IPS DF 19.7 (cell line): ENCODE results near the gene RAP1B.
A peak's percentile ranks its signal among the peaks of the same experiment; 100 is the strongest.

Source experiments
- DNase-seq: peaks from one replicate; pipeline ENCODE4 v3.0.0-alpha.2; 2013; ENCODE audit warnings: low read depth, low spot score

The RAP1B gene

DNA sequence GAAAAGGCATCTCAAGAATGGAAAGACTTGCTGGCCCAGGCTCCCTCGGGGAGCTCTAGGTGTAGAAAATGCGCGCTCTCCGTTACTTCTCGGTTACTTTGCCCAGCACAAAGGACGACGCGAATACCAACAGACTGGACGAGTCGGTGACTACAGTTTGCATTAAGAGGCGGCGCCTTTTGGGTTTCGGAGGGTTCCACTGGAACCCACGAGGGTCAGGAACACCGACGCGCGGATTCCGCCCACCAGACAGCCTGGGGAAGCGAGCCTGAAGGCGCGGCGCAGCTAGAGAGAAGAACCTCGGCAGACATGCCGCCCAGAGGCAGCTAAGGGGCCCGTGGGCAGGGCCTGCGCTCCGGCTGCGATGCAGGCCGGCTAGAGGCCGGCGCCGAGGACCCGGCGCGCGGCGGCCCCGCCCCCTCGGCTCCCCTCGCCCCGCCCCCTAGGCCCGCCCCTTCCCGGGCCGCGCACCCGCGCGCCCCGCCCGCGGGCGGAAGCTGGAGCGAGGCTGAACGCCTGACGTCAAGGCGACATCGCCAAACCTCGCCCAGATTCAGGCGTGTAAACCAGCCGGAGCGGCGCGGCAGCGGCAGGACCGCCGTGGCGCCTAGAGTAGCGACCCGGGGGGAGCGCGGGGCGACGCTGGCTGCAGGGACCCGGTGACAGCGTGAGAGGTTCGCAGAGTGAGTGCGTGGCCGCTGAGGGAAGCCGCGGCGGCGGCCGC lies at the start of gene RAP1B:
Gene RAP1B, plus strand, starts transcription at position 530 of the 724 bp plus-strand sequence. CDS start 37,826 bp downstream, outside the sequence.
- peak; percentile 47 for DNase-seq

GRCh38 chr12:68561830-68562229 lies 48.9 kb upstream of the RAP1B start:
- DNase-seq, result no peak

GRCh38 chr12:68564166-68564565 lies 46.5 kb upstream of the RAP1B start:
- no peak for DNase-seq

- DNase-seq, result no peak
Observed at GRCh38 chr12:68565391-68565903, 45.3 kb upstream of the RAP1B start.

DNA sequence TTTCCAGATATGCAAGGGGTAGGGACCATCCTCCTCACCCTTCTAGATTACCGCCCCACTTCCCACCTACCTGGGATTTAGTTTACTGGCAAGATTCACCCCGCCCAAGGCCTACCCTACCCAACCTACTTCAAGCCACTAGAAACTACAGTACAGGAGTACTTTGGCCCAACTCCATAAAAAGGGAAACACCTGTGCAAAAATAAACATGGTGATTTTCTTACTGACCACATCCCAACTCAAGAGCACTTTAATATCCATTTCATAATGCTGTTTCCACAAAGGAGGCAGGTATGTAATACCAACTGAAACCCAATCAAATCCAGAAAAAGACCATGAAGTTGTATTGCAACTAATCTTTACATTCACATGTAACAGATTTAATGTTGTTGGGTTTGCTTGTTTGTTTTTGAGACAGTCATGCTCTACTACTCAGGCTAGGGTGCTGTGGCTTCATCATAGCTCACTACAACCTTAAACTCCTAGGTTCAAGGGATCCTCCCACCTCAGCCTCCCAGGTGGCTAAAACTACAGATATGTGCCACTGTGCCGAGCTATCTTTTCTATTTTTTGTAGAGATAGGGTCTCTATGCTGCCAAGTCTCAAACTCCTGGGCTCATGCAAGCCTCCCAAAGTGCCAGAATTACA lies 41.7 kb upstream of the RAP1B start:
- DNase-seq, result no peak

DNA sequence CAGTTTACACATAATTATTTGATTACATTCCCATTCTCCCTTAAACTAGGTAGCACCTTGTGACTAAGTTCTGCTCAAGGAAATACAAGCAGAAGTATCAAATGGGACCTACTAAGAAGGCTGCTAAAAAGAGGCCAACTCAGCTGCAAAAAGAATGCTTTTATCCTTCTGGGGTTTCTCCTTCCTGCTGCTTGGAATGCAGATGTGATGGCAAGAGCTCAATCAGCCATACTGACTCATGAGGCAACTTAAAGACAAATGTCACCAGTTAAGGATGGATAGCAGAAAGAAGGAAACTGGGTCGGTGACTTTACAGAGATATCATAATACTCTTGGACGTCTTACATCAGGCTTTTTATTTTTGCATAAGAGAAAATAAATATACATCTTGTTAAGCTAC lies 38.0 kb upstream of the RAP1B start:
- DNase-seq, result no peak

DNA sequence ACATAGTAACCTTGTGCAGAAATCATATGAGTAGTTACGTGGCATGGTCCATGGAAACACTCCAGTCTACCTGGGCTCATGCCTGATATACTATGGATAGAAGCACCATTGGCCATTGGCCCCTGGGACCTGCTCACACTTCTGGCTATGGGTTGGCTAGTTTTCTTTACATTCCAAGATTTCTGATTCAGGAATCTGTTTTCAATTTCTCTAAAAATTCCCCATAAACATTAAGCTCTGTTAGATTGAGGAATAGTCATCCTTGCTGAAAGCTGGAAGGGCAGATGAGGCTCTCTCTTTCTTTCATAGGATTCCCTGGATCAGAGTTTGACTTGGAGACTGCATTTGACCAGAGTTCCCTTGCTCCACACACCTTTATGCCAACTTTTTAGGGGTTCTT lies 37.3 kb upstream of the RAP1B start:
- DNase-seq, result no peak

DNA sequence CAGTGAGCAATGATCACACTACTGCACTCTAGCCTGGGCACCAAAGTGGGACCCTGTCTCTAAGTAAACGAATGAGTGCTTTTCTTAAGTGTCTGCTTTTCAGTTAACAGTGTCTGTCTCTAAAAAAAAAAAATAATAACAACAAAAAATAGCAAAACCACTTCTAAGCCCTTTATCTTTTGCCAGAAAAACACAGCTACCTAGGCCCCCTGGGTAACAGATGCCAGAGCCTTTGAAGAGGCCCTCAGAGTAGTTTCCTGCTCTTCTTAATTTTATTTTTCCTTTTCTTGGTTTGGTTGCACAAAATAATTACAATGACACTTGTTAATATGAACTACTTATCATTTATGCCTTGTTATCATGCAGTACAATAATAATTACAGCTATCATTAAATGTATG lies 32.8 kb upstream of the RAP1B start:
- DNase-seq, result no peak

DNA sequence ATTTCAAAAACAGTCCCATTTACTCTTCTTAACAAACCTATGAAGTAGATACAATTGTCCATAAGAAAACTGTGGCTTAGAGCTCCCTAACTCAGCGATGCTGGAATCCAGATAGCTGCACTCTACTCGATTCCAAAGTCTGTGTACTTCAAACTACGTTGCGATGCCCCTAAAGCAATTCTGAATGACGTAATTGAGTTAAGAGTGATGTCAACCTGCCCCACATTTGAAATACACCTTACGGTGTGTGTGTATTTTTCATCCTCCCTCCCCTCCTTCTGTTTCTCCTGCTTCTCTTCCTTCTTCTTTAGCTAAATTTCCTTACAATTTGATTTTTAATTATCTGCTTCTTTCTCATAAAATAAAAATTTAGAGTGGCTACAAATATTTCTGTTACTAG lies 31.9 kb upstream of the RAP1B start:
- no peak for DNase-seq

DNA sequence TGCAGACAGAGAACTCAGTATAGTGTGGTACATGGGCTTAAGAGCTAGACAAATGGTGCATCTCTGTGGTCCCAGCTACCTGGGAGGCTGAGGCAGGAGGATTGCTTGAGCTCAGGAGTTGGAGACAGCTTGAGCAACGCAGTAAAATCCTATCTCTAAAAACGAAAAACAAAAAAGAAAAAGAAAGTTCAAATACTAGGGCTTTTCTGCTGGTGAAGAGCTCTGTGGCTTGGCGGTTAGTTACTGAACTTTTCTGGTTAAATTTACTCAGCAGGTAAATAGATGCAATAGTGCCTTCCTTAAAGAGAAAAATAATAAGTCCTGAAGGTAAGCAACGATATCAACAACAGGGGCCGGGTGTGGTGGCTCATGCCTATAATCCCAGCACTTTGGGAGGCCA lies 31.4 kb upstream of the RAP1B start:
- DNase-seq, result no peak

GRCh38 chr12:68580911-68581310 lies 29.8 kb upstream of the RAP1B start:
- DNase-seq, result no peak

- DNase-seq, result no peak
Observed at GRCh38 chr12:68581926-68582325, 28.8 kb upstream of the RAP1B start.

DNA sequence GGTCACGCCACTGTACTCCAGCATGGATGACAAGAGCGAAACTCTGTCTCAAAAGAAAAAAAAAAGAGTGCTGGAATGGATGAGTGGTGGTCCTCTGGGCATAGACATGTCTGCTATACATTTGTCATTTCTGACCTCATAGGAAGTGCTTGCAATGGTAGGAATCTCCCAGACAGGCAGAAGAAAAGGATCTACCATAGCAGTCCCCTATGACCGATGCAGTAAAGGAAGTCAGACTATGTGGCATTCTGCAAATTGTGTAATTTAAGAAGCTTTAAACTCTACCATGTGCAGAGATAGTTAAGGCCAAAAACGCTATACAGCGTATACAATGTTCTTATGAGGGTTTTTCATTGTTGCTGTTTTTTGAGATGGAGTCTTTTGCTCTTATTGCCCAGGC lies 24.7 kb upstream of the RAP1B start:
- no peak for DNase-seq

GRCh38 chr12:68587448-68587873 lies 23.2 kb upstream of the RAP1B start:
- DNase-seq, result no peak

DNA sequence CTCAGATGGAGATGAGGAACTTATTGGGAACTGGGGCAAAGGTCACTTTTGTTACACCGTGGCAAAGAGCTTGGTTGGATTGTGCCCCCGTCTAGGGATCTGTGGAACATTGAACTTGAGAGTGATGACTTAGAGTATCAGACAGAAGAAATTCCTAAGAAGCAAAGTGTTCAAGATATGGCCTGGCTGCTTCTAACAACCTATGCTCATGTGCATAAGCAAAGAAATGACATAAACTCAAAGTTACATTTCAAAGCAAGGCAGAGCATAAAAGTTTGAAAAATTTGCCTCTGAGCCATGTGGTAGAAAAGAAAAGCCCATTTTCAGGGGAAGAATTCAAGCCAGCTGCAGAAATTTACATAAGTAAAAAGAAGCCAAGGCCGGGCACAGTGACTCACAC lies 21.5 kb upstream of the RAP1B start:
- DNase-seq, result no peak

DNA sequence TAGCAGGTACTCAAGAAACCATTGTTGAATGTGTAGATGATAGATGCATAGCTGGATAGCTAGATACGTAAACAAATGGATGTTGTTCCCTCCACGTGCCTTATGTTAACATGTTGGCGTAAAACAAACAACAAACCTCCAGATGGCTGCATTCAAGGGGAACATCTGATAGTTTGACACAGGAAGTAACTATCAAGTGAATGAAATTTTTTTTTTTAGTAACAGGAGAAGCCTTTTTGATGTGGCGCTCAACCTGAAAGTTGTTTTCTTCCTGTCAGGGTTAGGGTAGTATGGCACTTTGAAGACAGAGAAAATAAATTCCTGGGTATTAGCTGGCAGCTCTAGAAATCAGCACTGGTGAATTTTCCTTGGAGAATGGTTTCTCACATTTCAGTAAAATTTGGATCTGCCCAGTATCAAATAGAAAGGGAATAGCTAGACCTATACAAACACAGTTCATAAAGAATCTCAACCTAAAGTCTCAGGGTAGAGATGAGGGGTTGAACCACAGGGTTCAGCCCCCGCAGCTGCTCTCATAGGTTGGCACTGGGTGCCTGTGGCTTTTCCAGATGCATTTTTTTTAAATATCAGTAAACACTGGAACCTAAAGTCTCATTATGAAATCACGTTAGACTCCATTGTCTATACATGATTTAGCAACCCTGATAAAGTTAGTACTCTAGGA lies 18.8 kb upstream of the RAP1B start:
- DNase-seq, result no peak

GRCh38 chr12:68595241-68595640 lies 15.5 kb upstream of the RAP1B start:
- DNase-seq, result no peak

- DNase-seq, result no peak
Observed at GRCh38 chr12:68601767-68602166, 8.9 kb upstream of the RAP1B start.

DNA sequence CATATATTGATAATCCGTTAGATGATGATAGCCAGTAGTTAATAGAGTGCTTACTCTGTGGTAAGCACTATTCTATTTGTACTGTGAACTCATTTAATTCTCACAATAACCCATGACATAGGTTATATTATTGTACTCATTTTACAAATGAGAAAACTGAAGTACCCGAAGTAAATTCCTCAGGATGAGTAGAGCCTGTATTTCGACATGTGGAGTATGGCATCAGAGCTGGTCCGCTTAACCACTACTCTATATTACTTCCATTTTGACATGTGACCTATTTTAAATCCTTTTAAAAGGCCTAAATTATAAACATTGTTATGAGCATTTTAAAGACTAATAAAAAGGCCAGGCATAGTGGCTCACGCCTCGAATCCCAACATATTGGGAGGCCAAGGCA lies 8.0 kb upstream of the RAP1B start:
- no peak for DNase-seq

- DNase-seq, result no peak
Observed at GRCh38 chr12:68608191-68608590, 2.5 kb upstream of the RAP1B start.

DNA sequence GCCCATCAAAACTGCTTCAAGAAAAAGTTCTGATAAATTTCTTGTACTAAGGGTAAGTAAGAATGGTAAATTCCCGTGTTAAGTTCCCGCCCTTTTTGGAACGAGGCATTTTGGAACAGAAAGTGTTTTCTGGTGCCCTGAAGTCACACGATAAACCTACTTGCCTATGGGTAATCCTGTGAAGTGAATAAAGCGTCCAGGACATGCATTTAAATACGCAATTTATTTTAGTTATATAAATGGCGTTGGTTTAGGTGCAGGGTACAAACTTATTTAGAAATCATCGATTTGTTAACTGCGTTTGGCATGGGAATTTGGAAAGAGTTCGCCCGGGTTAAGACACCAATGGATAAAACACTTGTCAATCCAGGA lies 715 bp upstream of the RAP1B start:
- DNase-seq, result no peak

DNA sequence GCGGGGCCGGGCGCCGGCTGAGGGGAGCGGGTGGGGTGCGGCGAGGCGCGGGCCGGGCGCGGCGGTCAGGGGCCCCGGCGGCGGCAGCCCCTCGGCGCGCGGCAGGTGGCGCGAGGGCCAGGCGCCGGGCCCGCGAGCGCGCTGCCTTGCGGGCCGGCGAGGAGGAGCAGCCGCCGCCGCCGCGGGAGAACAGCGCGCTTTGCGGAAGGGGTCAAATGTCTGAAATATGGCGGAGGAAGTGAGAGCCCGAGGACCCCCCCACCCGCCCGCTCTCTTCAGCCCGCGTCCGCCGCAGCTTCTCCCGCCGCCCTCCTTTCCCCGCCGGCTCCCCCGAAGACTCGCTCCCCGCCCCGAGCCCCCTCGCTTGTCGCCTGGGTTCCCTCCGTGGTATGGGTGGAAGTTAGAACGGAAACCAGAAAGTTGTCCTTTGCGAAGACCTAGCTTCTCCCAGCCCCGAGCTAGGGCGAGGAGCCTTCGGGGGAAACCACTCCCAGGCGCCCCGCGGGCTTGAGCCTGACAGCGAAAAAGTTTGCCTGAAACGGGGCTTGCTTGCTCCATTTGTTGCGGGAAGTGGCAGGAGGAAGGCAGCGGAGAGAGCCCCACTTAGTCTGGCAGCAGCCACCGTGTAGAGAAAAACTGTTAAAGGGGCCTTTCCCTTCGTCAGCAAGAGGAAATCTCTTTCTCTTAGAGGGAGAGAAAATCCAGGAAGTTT lies 551 bp downstream of the RAP1B start:
- DNase-seq, result no peak
